ENCODE results near the gene RSAD1.

GRCh38 chr17:50533185-50533584, 54.5 kb downstream of the RSAD1 start:
- no peak for TF ChIP-seq CTCF (conservative IDR thresholded peaks at IDR 0.05)
- no peak for TF ChIP-seq ZFX (IDR thresholded peaks at IDR 0.05)

Data from C4-2B (cell line).